HCT116 (cell line): ENCODE measurements around the gene CES5A. TPM values are rescaled to one million over a fixed set of nuclear protein-coding genes. Genes with fewer than 3 reads are reported as not detected.

ENCODE experiments used
- ATAC-seq: fragments of 200-7000 bp; cut with Tn5 transposase; 2 replicates; pipeline ENCODE4 v1.9.1; 2020; ENCODE audit warnings: mild to moderate bottlenecking, moderate library complexity
- BruUV-seq: library from RNA; stranded (reverse); fragments of 400-500 nt; replicated peaks from 2 replicates; lab custom pipeline; 2021; lab: Mats Ljungman, UMichigan
- CTCF ChIA-PET: fragments of 300-600 bp; sonication (Branson Sonifier 250); formaldehyde crosslinking; loops from one replicate; lab custom pipeline; 2021; ENCODE audit warnings: antibody characterized with exemption; lab: Charles Lee
- POLR2A ChIA-PET: fragments of 300-600, 350-600 bp; sonication (Branson Sonifier 250); formaldehyde crosslinking; loops from one replicate; lab custom pipeline; 2021; ENCODE audit warnings: antibody characterized with exemption; lab: Charles Lee
- RAD21 ChIA-PET, 2 experiments: fragments of 300-600 bp; sonication (Branson Sonifier 250); formaldehyde crosslinking; loops; one replicate each; lab custom pipeline; 2023; ENCODE audit warnings: low total read pairs in 2 of 2; ENCODE audit not compliant: uncharacterized antibody in 2 of 2, unreplicated experiment in 2 of 2, low non-redundant PET in 1 of 2; lab: Charles Lee
- DNase-seq: peaks from one replicate; pipeline ENCODE4 v3.0.0-alpha.2; 2010; ENCODE audit warnings: low read depth, low spot score
- H2AFZ ChIP-seq: fragments of 200-600 bp; shearing (Covaris generic), sonication (generic); 2 replicates; pipeline ENCODE4 v1.6.1; 2017; ENCODE audit warnings: low read depth, mixed run types, mixed read lengths, antibody characterized with exemption, low read length; ENCODE audit not compliant: poor library complexity, severe bottlenecking
- H3K27ac ChIP-seq: 2 replicates; pipeline ENCODE4 v1.5.1; 2012; ENCODE audit warnings: low read depth, low read length
- H3K27me3 ChIP-seq: fragments of 200-600 bp; sonication (generic); 2 replicates; pipeline ENCODE4 v1.6.1; 2016; ENCODE audit warnings: mixed run types, low read length, mixed read lengths; ENCODE audit not compliant: insufficient read depth
- H3K36me3 ChIP-seq, 2 experiments: fragments of 200-500 bp in 1 of 2; fragments of 200-600 bp in 1 of 2; sonication (Bioruptor generic) in 1 of 2; sonication (generic) in 1 of 2; 2 replicates each; pipeline versions ENCODE4 v1.5.1 to v1.6.1; 2014 to 2016; ENCODE audit warnings: low read length in 2 of 2, inconsistent platforms in 1 of 2, mixed read lengths in 1 of 2, mixed run types in 1 of 2; ENCODE audit not compliant: insufficient read depth in 2 of 2, control insufficient read depth in 1 of 2
- H3K4me1 ChIP-seq, 2 experiments: fragments of 200-600 bp in 1 of 2; sonication (generic) in 1 of 2; 2 replicates each; pipeline versions ENCODE4 v1.5.1 to v1.6.1; 2012 to 2017; ENCODE audit warnings: low read length in 2 of 2, inconsistent platforms in 1 of 2, mild to moderate bottlenecking in 1 of 2, mixed read lengths in 1 of 2, mixed run types in 1 of 2, moderate library complexity in 1 of 2; ENCODE audit not compliant: insufficient read depth in 2 of 2, control insufficient read depth in 1 of 2
- H3K4me2 ChIP-seq: fragments of 200-600 bp; sonication (generic); 2 replicates; pipeline ENCODE4 v1.6.1; 2017; ENCODE audit warnings: mixed run types, low read length, mixed read lengths
- H3K4me3 ChIP-seq, 2 experiments: fragments of 200-600 bp in 1 of 2; sonication (generic) in 1 of 2; replicated peaks in 1 of 2; 2 replicates each; pipeline ENCODE4 v1.5.1; 2011 to 2016; ENCODE audit warnings: low read length in 2 of 2, control low read depth in 1 of 2, low read depth in 1 of 2, mild to moderate bottlenecking in 1 of 2, mixed read lengths in 1 of 2, mixed run types in 1 of 2
- H3K79me2 ChIP-seq: fragments of 200-600 bp; sonication (generic); 2 replicates; pipeline ENCODE4 v1.6.1; 2017; ENCODE audit warnings: mild to moderate bottlenecking, mixed run types, low read length, moderate library complexity, mixed read lengths; ENCODE audit not compliant: insufficient read depth
- H3K9ac ChIP-seq: fragments of 200-600 bp; sonication (generic); 2 replicates; pipeline ENCODE4 v1.6.1; 2016; ENCODE audit warnings: low read length, mixed read lengths
- H3K9me2 ChIP-seq: fragments of 200-600 bp; sonication (generic), shearing (Covaris generic); 2 replicates; pipeline ENCODE4 v1.6.1; 2017; ENCODE audit warnings: mixed run types, mild to moderate bottlenecking, moderate library complexity; ENCODE audit not compliant: insufficient read depth
- H3K9me3 ChIP-seq, 2 experiments: fragments of 200-500 bp in 1 of 2; fragments of 200-600 bp in 1 of 2; sonication (Bioruptor generic) in 1 of 2; sonication (generic) in 1 of 2; 2 replicates each; pipeline ENCODE4 v1.6.1; 2014 to 2017; ENCODE audit warnings: low read length in 2 of 2, mixed read lengths in 2 of 2, inconsistent platforms in 1 of 2, low read depth in 1 of 2, mild to moderate bottlenecking in 1 of 2, mixed run types in 1 of 2, moderate library complexity in 1 of 2; ENCODE audit not compliant: control insufficient read depth in 1 of 2, insufficient read depth in 1 of 2
- H4K20me1 ChIP-seq: fragments of 200-600 bp; sonication (generic), shearing (Covaris generic); 2 replicates; pipeline ENCODE4 v1.6.1; 2017; ENCODE audit warnings: mixed run types, mild to moderate bottlenecking, moderate library complexity; ENCODE audit not compliant: insufficient read depth
- EGR1 ChIP-seq: IDR thresholded peaks from 2 replicates; pipeline ENCODE4 v1.6.1; 2012; ENCODE audit warnings: low read depth
- ELF1 ChIP-seq: IDR thresholded peaks from 2 replicates; pipeline ENCODE4 v1.6.1; 2012; ENCODE audit warnings: low read depth, borderline replicate concordance
- EZH2 ChIP-seq: fragments of 200-600 bp; sonication (generic); IDR thresholded peaks from 2 replicates; pipeline ENCODE4 v1.6.1; 2017; ENCODE audit warnings: antibody characterized with exemption, mixed run types
- EZH2phosphoT487 ChIP-seq: fragments of 200-600 bp; IDR thresholded peaks from 2 replicates; pipeline ENCODE4 v1.6.1; 2018; ENCODE audit warnings: antibody characterized with exemption, borderline replicate concordance
- FOSL1 ChIP-seq: IDR thresholded peaks from 2 replicates; pipeline ENCODE4 v1.6.1; 2012; ENCODE audit warnings: low read depth
- JUND ChIP-seq: IDR thresholded peaks from 2 replicates; pipeline ENCODE4 v1.6.1; 2012
- POLR2A ChIP-seq: IDR thresholded peaks from 2 replicates; pipeline ENCODE4 v1.7.0; 2011; ENCODE audit warnings: borderline replicate concordance; ENCODE audit not compliant: insufficient read depth, insufficient read length; ENCODE audit errors: extremely low read depth
- POLR2AphosphoS5 ChIP-seq: IDR thresholded peaks from 2 replicates; pipeline ENCODE4 v1.6.1; 2011; ENCODE audit warnings: mild to moderate bottlenecking, low read depth, low read length, moderate library complexity
- SIN3A ChIP-seq: IDR thresholded peaks from 2 replicates; pipeline ENCODE4 v1.6.1; 2012; ENCODE audit warnings: low read depth
- SP1 ChIP-seq: IDR thresholded peaks from 2 replicates; pipeline ENCODE4 v1.6.1; 2012; ENCODE audit warnings: low read depth
- TCF7L2 ChIP-seq: IDR thresholded peaks from 2 replicates; pipeline ENCODE4 v1.7.0; 2011; ENCODE audit warnings: borderline replicate concordance, inconsistent platforms; ENCODE audit not compliant: insufficient read depth, insufficient read length; ENCODE audit errors: extremely low read depth
- YY1 ChIP-seq: IDR thresholded peaks from 2 replicates; pipeline ENCODE4 v1.6.1; 2011; ENCODE audit warnings: low read length, low read depth, moderate library complexity, mild to moderate bottlenecking; ENCODE audit not compliant: insufficient replicate concordance; ENCODE audit errors: extremely low read depth
- ZFX ChIP-seq: fragments of 450-650 bp; IDR thresholded peaks from 2 replicates; pipeline ENCODE4 v1.6.1; 2017
- intact Hi-C: fragments of 100-400 bp; cut with micrococcal nuclease; formaldehyde crosslinking; loops from 2 replicates; pipeline ENCODE4 v1.10.0; 2022
- total RNA-seq: library from RNA; stranded (reverse); gene quantifications from one replicate; pipeline ENCODE4 v1.2.1, GENCODE V29; 2021; ENCODE audit not compliant: unreplicated experiment
- TF ChIP-seq, protein P1 (sequence below): IDR thresholded peaks from 2 replicates; pipeline ENCODE4 v1.6.1; 2012
- TF ChIP-seq, protein P2 (sequence below): IDR thresholded peaks from 2 replicates; pipeline ENCODE4 v1.6.1; 2011; ENCODE audit warnings: mild to moderate bottlenecking, low read length, moderate library complexity; ENCODE audit not compliant: insufficient replicate concordance; ENCODE audit errors: extremely low read depth
- TF ChIP-seq, protein P3 (sequence below): IDR thresholded peaks from 2 replicates; pipeline ENCODE4 v1.6.1; 2012
- TF ChIP-seq, protein P4 (sequence below): IDR thresholded peaks from 2 replicates; pipeline ENCODE4 v1.6.1; 2012; ENCODE audit warnings: low read depth

CES5A gene
- total RNA-seq, 1 experiment from 2014 or later, result not detected

DNA sequence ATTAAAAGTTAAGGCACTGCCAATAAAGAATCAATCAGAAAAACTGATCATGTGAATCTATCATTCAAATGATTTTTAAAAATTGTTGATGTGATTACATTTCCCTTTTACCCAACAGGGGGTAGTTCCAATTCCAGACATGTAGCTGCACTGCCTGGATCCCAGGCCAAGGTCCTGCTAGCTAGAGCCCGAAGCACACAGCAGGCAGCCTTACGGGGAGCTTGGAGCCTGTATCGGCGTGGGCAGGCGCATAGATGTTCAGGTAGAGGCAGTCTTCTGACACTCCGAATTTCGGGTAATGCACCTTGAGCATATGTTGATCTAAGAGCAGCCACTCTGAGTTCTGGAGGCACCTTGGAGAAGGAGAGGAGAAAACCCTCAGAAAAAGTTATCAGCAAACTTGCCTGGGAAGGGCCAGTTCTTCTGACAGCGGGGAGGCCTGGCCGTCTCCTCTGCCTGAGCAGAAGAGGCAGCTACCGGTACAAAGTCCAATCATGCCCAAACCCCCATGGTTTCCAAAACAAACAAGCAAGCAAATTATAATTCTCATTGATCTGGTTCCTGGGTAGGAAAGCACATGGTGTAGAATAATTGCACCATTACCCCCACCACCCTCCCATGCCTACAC lies 3.6 kb downstream of the CES5A start (continued):
- TF ChIP-seq EZH2phosphoT487 (no peak), FOSL1 (no peak), SP1 (no peak), EGR1 (no peak), JUND (no peak)

DNA sequence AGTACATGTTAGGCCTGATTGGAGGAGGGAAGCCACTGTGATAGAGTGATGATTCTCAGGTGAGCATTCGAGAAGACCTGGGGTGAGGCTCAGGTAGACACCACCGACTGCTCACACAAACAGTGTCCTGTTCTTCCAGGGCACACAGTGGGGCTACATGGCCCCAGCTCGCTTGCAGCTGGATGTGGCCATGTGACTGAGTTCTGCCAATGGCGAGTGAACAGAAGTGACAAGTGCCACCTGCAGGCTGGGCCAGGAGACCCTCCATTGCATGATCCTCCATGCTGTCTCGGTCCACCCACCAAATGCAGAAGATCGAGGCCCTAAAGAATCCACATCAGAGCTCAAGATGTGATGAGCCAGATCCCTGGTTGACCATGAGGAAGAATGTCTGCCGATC lies 6.2 kb downstream of the CES5A start:
- Histone ChIP-seq H3K4me1 (no peaks in the 10 kb centered on the region), H2AFZ (no peak overlapping the region), H3K79me2 (no peaks in the 10 kb centered on the region), H3K27me3 (peaks cover 14% of the 10 kb centered on the region), H3K4me2 (no peak overlapping the region), H3K36me3 (no peaks in the 10 kb centered on the region), H3K9ac (no peak overlapping the region), H4K20me1 (no peaks in the 10 kb centered on the region), H3K27ac (no peak overlapping the region), H3K9me3 (no peaks in the 10 kb centered on the region), H3K9me2 (no peaks in the 10 kb centered on the region), H3K4me3 (no peak overlapping the region)
- no peak for DNase-seq
- no TSS peak for BruUV-seq
- POLR2A ChIA-PET, result no interaction called here
- CTCF ChIA-PET, result no interaction called here
- RAD21 ChIA-PET, result no interaction called here
- intact Hi-C loops, result no loop called here
- no peak for ATAC-seq
- TF ChIP-seq SP1, result no peak
- TF ChIP-seq, protein P1, sequence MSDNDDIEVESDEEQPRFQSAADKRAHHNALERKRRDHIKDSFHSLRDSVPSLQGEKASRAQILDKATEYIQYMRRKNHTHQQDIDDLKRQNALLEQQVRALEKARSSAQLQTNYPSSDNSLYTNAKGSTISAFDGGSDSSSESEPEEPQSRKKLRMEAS, result no peak
- no peak for TF ChIP-seq POLR2A
- TF ChIP-seq, protein P2, sequence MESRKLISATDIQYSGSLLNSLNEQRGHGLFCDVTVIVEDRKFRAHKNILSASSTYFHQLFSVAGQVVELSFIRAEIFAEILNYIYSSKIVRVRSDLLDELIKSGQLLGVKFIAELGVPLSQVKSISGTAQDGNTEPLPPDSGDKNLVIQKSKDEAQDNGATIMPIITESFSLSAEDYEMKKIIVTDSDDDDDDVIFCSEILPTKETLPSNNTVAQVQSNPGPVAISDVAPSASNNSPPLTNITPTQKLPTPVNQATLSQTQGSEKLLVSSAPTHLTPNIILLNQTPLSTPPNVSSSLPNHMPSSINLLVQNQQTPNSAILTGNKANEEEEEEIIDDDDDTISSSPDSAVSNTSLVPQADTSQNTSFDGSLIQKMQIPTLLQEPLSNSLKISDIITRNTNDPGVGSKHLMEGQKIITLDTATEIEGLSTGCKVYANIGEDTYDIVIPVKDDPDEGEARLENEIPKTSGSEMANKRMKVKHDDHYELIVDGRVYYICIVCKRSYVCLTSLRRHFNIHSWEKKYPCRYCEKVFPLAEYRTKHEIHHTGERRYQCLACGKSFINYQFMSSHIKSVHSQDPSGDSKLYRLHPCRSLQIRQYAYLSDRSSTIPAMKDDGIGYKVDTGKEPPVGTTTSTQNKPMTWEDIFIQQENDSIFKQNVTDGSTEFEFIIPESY, result no peak
- TF ChIP-seq ELF1, result no peak
- TF ChIP-seq, protein P3, sequence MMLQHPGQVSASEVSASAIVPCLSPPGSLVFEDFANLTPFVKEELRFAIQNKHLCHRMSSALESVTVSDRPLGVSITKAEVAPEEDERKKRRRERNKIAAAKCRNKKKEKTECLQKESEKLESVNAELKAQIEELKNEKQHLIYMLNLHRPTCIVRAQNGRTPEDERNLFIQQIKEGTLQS, result no peak
- TF ChIP-seq POLR2AphosphoS5, result no peak
- TF ChIP-seq, protein P4, sequence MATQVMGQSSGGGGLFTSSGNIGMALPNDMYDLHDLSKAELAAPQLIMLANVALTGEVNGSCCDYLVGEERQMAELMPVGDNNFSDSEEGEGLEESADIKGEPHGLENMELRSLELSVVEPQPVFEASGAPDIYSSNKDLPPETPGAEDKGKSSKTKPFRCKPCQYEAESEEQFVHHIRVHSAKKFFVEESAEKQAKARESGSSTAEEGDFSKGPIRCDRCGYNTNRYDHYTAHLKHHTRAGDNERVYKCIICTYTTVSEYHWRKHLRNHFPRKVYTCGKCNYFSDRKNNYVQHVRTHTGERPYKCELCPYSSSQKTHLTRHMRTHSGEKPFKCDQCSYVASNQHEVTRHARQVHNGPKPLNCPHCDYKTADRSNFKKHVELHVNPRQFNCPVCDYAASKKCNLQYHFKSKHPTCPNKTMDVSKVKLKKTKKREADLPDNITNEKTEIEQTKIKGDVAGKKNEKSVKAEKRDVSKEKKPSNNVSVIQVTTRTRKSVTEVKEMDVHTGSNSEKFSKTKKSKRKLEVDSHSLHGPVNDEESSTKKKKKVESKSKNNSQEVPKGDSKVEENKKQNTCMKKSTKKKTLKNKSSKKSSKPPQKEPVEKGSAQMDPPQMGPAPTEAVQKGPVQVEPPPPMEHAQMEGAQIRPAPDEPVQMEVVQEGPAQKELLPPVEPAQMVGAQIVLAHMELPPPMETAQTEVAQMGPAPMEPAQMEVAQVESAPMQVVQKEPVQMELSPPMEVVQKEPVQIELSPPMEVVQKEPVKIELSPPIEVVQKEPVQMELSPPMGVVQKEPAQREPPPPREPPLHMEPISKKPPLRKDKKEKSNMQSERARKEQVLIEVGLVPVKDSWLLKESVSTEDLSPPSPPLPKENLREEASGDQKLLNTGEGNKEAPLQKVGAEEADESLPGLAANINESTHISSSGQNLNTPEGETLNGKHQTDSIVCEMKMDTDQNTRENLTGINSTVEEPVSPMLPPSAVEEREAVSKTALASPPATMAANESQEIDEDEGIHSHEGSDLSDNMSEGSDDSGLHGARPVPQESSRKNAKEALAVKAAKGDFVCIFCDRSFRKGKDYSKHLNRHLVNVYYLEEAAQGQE, result no peak
- TF ChIP-seq YY1, result no peak
- TF ChIP-seq EGR1, result no peak
- TF ChIP-seq TCF7L2, result no peak
- no peak for TF ChIP-seq SIN3A
- TF ChIP-seq FOSL1, result no peak
- no peak for TF ChIP-seq EZH2
- TF ChIP-seq ZFX, result no peak
- no peak for TF ChIP-seq EZH2phosphoT487
